ENCODE results near the gene GLRA1. TPM values are rescaled to one million over a fixed set of nuclear protein-coding genes. Genes with fewer than 3 reads are reported as not detected.

The GLRA1 gene
- total and polyA plus RNA-seq, 2 experiments from 2014 or later, result not detected

DNA sequence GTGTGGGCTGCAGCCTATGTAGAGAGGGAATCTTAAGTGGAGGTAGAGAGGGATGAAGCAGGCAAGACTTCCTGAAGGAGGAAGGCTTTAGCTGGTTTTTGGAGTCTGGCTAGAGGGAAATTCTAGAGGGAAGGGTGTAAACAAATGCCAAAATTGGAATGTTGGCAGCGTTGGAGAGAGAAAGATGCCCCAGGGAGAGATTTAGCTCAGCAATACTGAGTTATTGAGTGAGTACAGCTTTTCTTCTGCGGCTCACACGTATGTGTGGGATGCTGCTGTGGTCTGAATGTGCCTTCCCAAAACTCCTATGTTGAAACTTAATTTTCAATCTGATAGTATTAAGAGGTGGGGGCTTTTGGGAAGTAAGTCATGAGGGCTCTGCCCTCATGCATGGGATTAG, 24.5 kb upstream of the GLRA1 start:
- H3K4me2 ChIP-seq (ENCODE audit: unreplicated experiment), result no peak overlapping the region
- H4K20me1 ChIP-seq (ENCODE audit: insufficient read depth), result no peaks in the 10 kb centered on the region
- H3K4me3 ChIP-seq, result no peak overlapping the region
- H2AFZ ChIP-seq, result no peak overlapping the region
- in situ Hi-C loops (cut with MboI), result no loop called here
- no peaks in the 10 kb centered on the region for H3K9me3 ChIP-seq (ENCODE audit: low read depth)
- H3K9ac ChIP-seq, result no peak overlapping the region
- H3F3A ChIP-seq (ENCODE audit: insufficient read depth), result no peaks in the 10 kb centered on the region
- no peak for TF ChIP-seq EZH2phosphoT487 (IDR thresholded peaks at IDR 0.05; ENCODE audit: insufficient read depth, low read depth)
- no peaks in the 10 kb centered on the region for H3K9me2 ChIP-seq (ENCODE audit: insufficient read depth)
- no peaks in the 10 kb centered on the region; the same call in 1 of the 2 replicates for H3K27me3 ChIP-seq (replicated peaks; ENCODE audit: insufficient read depth)
- no peak overlapping the region for H3K27ac ChIP-seq
- no peaks in the 10 kb centered on the region for H3K79me2 ChIP-seq (ENCODE audit: insufficient read depth)
- no peaks in the 10 kb centered on the region for H3K4me1 ChIP-seq (ENCODE audit: insufficient read depth)
- DNase-seq, result no peak
- no peaks in the 10 kb centered on the region for H3K36me3 ChIP-seq (ENCODE audit: low read depth)
- 12 to 19% methylated on average over 3 of the region's 3 CpGs for WGBS, 2 experiments (ENCODE audit: low coverage in 1 of 2, low lambda C conversion rate in 2 of 2, missing lambda C conversion rate in 2 of 2)

DNA sequence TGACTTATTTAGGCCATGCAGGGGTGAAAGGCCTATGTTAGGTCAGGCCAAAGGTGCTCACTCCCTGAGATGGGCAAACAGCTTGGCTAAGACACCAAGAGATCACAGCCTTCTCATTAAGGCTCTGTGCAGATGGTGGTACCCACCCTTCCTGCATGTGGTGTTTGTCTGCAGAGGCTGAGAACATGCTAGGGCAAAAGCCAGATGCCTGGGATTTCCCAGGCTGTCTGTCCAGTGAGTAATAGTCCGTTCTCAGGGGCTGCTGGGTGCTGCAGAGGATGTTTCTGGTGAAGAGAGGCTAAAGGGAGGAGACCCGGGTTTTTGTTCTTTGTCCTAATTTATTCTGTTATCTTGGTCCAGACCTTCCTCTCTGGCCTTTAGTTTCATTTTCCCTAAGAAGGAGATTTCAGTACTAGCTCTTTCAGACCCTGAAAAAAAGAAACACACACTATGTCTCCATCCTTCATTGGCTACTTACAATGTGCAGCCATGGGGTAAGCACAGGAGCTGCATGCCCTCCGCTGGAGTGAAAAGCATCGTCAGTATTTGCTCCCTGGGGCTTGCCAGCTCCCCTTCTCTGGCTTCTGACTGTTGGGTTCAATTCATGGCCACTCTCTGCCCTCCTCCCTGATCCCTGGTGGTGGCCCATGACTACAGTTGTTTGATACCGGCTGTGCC, 23.4 kb upstream of the GLRA1 start:
- H3K4me2 ChIP-seq (ENCODE audit: unreplicated experiment), result no peak overlapping the region
- no peak overlapping the region for H3K27ac ChIP-seq
- H3K79me2 ChIP-seq (ENCODE audit: insufficient read depth), result no peaks in the 10 kb centered on the region

DNA sequence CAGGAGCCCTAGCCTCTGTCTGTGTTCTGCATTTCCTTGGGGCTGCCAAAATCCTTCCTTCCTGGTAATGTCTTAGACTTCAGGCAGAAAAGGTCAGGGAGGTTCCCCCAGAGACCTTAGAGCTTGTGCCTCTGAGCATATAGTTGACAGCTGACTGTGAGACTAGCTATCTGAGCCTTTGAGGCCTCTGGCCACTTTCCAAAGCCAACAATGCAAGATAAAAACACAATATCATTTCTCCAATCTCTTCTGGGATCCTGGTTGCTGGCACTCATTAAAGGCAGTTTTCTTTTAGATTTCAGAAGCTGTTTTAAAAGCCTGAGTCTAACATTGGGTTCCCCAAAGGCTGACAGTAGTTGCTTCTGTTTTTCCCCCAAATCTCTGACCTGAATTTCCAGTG, 13.2 kb upstream of the GLRA1 start:
- in situ Hi-C loops (cut with MboI), result no loop called here

More for the DNA sequence above, 23.4 kb upstream of the GLRA1 start:
- Histone ChIP-seq H3K9me3 (ENCODE audit: low read depth) (no peaks in the 10 kb centered on the region), H3K4me1 (ENCODE audit: insufficient read depth) (no peaks in the 10 kb centered on the region), H4K20me1 (ENCODE audit: insufficient read depth) (no peaks in the 10 kb centered on the region), H3K36me3 (ENCODE audit: low read depth) (no peaks in the 10 kb centered on the region), H3K27me3 (replicated peaks; ENCODE audit: insufficient read depth) (no peaks in the 10 kb centered on the region; the same call in 1 of the 2 replicates), H3K9ac (no peak overlapping the region), H3F3A (ENCODE audit: insufficient read depth) (no peaks in the 10 kb centered on the region), H3K9me2 (ENCODE audit: insufficient read depth) (no peaks in the 10 kb centered on the region), H2AFZ (no peak overlapping the region), H3K4me3 (no peak overlapping the region)
- TF ChIP-seq EZH2 (IDR thresholded peaks at IDR 0.05; ENCODE audit: insufficient read depth, poor library complexity, severe bottlenecking) (no peak), EZH2phosphoT487 (IDR thresholded peaks at IDR 0.05; ENCODE audit: insufficient read depth, low read depth) (no peak)
- in situ Hi-C loops (cut with MboI), result no loop called here
- 8 to 11% methylated on average over 5 of the region's 5 CpGs for WGBS, 2 experiments (ENCODE audit: low coverage in 1 of 2, low lambda C conversion rate in 2 of 2, missing lambda C conversion rate in 2 of 2)
- DNase-seq, result no peak

DNA sequence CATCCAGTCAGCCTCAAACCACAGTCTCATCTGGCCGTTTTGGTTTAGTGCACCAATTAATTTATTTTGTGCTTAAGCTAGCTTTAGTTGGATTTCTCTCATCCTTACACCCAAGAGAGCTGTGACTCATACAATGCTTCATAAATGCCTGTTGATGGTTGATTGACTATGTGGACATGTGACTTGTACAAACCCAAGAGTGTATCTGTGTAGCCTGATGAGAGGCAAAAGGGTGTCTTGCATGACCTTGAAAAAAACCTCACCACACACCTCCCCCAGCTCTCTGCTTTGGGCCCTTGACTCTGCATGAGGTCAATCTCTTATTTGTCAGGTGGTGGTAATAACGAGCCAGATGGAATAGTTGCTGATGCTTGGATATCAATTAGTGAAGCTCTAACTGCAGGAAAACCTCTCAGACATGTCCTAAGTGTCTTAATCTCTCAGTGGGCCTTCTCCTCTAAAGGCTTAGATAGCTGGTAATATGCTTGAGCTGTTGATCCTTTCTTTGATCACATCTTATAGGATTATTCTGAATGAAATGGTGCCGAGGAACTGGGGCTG, 10.6 kb upstream of the GLRA1 start:
- no peak overlapping the region for H3K27ac ChIP-seq
- H3K79me2 ChIP-seq (ENCODE audit: insufficient read depth), result no peaks in the 10 kb centered on the region
- H4K20me1 ChIP-seq (ENCODE audit: insufficient read depth), result no peaks in the 10 kb centered on the region
- no peaks in the 10 kb centered on the region for H3K36me3 ChIP-seq (ENCODE audit: low read depth)
- no peaks in the 10 kb centered on the region for H3K9me2 ChIP-seq (ENCODE audit: insufficient read depth)
- no peak overlapping the region for H3K4me2 ChIP-seq (ENCODE audit: unreplicated experiment)
- no peak overlapping the region for H3K9ac ChIP-seq
- no peaks in the 10 kb centered on the region for H3K9me3 ChIP-seq (ENCODE audit: low read depth)
- TF ChIP-seq EZH2 (IDR thresholded peaks at IDR 0.05; ENCODE audit: insufficient read depth, poor library complexity, severe bottlenecking) (no peak), EZH2phosphoT487 (IDR thresholded peaks at IDR 0.05; ENCODE audit: insufficient read depth, low read depth) (no peak)
- no peaks in the 10 kb centered on the region for H3F3A ChIP-seq (ENCODE audit: insufficient read depth)
- in situ Hi-C loops (cut with MboI), result no loop called here
- DNase-seq, result no peak
- no peaks in the 10 kb centered on the region for H3K27me3 ChIP-seq (replicated peaks; ENCODE audit: insufficient read depth)
- WGBS, 2 experiments (ENCODE audit: low coverage in 1 of 2, low lambda C conversion rate in 2 of 2, missing lambda C conversion rate in 2 of 2), result 5 to 6% methylated on average over 3 of the region's 3 CpGs
- no peaks in the 10 kb centered on the region for H3K4me1 ChIP-seq (ENCODE audit: insufficient read depth)
- H3K4me3 ChIP-seq, result no peak overlapping the region
- no peak overlapping the region for H2AFZ ChIP-seq

More for the DNA sequence above, 13.2 kb upstream of the GLRA1 start:
- no peaks in the 10 kb centered on the region for H3K4me1 ChIP-seq (ENCODE audit: insufficient read depth)
- H3K9ac ChIP-seq, result no peak overlapping the region
- H3K36me3 ChIP-seq (ENCODE audit: low read depth), result no peaks in the 10 kb centered on the region
- H3K9me2 ChIP-seq (ENCODE audit: insufficient read depth), result no peaks in the 10 kb centered on the region
- no peaks in the 10 kb centered on the region for H3K79me2 ChIP-seq (ENCODE audit: insufficient read depth)
- H3F3A ChIP-seq (ENCODE audit: insufficient read depth), result no peaks in the 10 kb centered on the region
- no peak for TF ChIP-seq EZH2 (IDR thresholded peaks at IDR 0.05; ENCODE audit: insufficient read depth, poor library complexity, severe bottlenecking)
- H2AFZ ChIP-seq, result no peak overlapping the region
- no peak overlapping the region for H3K4me2 ChIP-seq (ENCODE audit: unreplicated experiment)
- no peaks in the 10 kb centered on the region for H3K27me3 ChIP-seq (replicated peaks; ENCODE audit: insufficient read depth)
- DNase-seq, result no peak
- no peak overlapping the region for H3K4me3 ChIP-seq
- H3K9me3 ChIP-seq (ENCODE audit: low read depth), result no peaks in the 10 kb centered on the region
- H3K27ac ChIP-seq, result no peak overlapping the region
- H4K20me1 ChIP-seq (ENCODE audit: insufficient read depth), result no peaks in the 10 kb centered on the region

Measured in GM23248 (cell line).